Stimulated activated CD8-positive, alpha-beta memory T cell treated with anti-CD3 and anti-CD28 coated beads, Interleukin-4, amount 100 ng/mL, for 4 hours (primary cell): ENCODE results near the gene SLC13A3.

ENCODE experiments used
- DNase-seq, 2 donors: peaks; one replicate each; pipeline ENCODE4 v3.0.0-alpha.2; 2020; ENCODE audit warnings: low read depth in 2 of 2, low spot score in 1 of 2

The SLC13A3 gene

DNA sequence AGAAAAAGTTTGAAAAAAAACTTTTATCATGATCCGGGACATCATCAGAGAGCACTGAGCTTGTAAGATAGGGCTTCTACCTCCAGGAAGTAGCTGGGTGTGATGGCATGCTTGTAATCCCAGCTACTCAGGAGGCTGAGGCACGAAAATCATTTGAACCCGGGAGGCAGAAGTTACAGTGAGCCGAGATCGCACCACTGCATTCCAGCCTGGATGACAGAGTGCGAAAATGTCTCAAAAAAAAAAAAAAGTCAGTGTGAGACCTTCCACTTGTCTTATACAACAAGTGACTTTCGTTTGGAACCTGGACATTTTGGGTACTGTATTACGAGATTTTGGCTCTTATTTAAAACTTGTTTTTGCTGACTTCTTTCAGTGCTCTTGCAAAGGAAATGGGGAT lies 5.9 kb upstream of the SLC13A3 start:
- no peak for DNase-seq

DNA sequence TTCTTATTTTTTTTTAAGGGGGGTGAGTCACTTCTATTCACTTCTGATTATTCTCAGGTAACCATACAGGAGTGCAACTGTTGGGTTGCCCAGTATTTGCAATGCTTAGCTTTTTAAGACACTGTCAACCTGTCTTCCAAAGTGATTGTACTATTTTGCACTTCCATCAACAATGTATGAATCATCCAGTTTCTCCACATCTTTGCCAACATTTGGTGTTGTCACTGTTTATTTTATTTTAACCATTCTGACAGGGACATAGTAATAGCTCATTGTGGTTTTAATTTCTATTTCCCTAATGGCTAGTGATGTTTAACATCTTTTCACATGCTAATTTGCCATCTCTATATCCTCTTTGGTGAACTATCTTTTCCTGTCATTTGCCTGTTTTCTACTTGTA lies 1.4 kb upstream of the SLC13A3 start:
- no peak for DNase-seq

DNA sequence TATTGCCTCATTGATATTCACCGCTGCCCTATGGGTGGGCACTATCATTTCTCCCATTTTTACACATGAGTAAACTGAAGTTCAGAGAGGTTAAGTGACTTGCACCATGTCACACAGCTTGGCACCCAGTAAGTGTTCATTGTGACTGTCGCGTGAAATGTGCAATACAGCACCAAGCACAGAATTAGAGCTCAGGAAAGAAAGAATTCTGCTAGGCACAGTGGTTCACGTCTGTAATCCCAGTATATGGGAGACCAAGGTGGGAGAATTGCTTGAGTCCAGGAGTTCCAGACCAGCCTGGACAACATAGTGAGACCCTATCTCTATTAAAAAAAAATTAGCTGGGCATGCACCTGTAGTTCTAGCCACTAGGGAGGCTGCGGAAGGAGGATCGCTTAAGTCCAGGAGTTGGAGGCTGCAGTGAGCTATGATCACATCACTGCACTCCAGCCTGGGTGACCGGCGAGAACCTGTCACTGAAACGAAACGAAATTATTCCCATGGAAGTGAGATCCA lies 626 bp downstream of the SLC13A3 start:
- DNase-seq = no peak

DNA sequence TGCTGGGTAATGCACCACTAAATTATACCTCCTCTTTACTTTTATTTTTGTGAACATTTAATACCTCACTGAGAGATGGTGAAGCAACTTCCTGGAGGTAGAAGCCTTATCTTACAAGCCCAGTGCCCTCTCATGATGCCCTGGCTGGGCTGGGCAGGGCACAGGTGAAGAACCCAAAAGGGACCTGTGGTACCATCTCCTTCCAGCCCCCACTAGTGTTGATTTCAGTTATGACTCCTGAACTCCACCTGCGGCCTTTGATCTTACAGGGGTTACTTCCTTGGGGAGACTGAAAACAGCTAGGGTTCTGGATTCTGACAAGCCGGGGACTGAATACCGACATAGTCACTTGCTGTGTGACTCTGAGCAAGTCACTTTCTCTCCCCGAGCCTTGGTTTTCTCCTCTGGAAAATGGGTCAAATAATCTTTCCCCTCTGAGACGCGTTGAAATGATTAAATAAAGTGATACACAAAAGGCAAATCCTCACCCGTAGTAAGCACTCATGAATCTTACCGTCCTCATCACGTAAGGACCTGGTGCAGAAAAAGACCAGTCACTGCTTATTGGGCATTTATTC lies 1.2 kb downstream of the SLC13A3 start:
- no peak for DNase-seq

DNA sequence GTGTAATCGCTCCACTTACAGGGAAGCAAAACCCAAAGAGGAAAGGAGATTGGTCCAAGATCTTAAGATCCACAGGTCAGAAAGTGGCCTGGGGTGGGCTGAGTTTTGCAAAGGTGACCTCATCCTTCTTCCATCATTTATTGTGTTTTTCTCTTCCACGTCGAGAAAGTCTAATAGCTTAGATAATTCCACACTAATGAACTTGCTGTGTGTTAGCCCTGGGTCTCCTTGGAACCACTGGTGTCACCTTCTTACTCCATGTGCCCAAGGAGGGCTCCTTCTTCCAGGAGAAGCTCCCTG lies 1.7 kb downstream of the SLC13A3 start:
- DNase-seq = no peak

DNA sequence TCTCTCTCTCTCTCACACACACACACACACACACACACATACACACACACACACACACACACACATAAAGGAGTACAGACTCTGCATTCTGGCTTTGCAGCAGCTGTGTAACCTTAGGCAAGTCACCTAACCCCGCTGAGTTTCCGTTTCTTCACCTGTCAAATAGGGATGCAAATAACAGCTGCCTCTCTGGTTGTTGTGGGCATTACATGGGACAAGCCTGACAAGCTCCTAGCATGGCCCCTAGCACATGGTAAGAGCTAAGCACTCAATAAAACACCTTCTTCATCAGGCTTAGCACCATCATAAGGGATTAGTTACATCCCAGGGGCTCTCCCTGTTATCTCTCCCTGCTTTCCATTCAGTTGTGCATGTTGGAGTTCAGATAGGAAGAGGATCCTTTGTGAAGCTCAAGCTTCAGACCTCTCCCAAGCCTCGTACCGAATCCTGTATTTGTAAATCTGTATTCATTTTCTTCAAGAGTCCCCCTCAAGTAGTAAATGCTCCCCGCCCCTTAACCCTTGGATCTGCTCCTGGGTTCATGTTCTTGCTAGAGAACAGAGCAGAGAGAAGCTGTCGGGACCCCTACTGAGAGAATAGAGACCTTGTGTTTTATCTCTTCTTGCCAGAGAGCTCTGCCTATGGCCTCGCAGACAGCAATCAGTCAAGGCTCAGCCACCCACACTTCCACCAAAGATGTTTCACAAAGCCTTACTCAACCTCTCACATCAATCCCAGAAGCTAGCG lies 2.2 kb downstream of the SLC13A3 start:
- DNase-seq = no peak

DNA sequence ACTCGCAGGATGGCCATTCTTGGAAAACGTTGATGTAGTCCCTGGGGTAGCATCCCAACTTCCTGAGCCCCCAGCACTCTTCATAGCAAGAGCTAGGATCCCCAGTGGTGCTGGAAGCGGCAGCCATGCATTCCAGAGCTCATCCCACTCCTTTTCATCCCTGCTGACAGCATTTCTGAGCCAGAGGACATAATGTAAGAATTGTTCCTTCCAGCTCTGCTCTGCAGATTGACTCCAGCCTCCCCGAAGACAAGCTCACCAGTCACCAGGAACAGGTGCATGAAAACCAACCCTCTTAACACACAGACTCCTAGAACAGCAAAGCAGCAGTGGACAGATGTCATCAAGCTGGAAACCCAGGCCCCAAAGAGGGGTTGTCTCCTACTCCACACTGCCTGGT lies 3.8 kb downstream of the SLC13A3 start:
- no peak for DNase-seq

DNA sequence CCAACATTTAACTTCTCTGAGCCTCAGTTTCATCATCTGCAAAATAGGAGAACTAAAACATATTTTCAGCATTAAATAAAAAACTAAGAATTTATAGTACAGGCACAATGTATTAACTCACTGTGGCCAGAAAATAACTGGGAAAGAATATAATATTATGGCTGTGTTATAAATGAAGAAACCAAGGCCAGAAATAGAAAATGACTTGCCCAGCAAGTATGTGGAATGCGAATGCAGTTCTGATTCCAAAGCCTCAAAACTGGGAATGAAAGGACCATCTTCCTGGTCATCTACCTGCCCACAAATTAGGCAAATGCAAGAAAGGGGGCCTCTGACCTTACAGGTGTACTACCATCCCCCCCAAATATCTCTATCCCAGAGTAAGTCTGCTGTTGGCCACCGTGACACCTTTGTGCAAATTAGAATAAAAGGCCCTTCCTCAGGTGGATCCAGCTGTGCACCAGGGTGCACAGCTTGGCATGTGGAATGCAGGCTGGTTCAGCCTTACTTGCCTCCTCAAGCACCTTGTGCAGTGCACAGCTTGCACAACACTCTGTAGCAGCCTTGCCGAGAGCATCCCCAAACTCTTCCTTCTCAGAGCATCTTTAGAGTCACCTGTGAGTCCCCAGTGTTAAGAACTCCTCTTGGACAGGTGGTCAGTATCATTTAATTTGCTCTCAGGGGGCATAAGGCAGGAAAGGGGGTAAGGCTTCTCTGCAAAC lies 4.4 kb downstream of the SLC13A3 start:
- DNase-seq = no peak

DNA sequence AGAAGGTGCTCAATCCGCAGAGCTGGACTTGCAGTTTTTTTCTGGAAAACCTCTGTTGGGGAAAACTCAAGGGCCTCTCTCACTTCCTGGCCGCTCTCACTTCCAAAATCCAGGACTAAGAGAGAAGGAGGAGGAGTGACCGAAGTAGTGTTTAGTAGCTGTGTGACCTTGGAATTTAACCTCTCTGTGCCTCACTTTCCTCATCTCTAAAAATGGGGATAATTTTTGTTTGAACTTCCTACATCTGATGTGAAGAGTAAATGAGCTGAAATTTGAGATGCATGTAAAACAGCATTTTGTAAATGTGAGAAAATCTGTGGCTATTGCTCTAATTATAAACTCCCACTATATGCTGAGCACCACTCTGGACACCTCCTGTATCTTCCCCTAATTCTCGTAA lies 5.1 kb downstream of the SLC13A3 start:
- no peak for DNase-seq

DNA sequence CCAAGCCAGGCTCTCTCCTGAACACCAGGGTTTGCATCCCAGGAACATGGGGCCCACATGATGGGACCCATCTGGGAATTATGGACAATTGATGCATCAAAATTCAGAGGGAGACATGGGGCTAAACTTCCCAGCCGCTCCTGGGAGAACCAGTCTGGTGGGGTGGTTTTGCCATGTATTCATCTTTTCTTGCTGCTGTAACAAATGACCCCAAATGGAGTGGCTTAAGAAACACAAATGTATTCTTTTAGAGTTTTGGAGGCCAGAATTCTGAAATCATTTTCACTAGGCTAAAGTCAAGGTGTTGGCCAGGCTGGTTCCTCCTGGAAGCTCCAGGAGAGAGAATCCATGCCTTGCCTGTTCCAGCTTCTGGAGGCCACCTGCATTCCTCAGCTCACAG lies 6.5 kb downstream of the SLC13A3 start:
- DNase-seq = no peak

DNA sequence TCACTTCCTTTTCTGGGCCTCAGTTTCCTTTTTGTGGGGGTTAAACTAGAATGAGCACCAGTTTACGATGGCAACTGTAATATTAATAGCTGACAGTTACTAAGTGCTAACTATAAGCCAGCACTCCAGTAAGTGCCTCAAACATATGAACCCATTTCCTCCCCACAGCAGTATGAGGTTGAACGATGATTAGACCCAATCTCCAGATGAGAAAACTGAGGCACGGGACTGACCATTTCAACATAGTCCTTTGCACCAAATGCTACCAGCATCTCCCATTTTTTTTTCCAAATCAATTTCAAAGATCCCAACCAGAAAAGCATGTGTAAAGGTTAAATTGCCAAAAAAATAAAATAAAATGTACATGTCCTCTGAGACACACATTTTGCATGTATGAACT lies 7.1 kb downstream of the SLC13A3 start:
- no peak for DNase-seq

DNA sequence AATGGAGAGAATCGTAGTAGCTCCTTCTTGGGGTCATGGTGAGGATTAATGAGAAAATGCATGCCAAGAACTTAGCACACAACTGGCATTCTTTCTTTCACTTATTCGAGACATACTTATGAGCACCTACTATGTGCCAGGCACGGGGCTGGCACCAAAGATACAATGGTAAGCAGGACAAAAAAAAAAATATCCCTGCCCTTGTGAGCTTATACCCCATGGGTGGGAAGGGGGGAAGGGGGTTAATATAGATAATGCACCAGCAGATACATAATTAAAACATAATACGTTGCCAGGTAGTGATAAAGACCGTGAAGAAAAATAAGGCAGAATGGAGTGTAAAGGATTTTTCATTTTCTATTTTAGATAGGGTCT lies 8.3 kb downstream of the SLC13A3 start:
- no peak for DNase-seq

DNA sequence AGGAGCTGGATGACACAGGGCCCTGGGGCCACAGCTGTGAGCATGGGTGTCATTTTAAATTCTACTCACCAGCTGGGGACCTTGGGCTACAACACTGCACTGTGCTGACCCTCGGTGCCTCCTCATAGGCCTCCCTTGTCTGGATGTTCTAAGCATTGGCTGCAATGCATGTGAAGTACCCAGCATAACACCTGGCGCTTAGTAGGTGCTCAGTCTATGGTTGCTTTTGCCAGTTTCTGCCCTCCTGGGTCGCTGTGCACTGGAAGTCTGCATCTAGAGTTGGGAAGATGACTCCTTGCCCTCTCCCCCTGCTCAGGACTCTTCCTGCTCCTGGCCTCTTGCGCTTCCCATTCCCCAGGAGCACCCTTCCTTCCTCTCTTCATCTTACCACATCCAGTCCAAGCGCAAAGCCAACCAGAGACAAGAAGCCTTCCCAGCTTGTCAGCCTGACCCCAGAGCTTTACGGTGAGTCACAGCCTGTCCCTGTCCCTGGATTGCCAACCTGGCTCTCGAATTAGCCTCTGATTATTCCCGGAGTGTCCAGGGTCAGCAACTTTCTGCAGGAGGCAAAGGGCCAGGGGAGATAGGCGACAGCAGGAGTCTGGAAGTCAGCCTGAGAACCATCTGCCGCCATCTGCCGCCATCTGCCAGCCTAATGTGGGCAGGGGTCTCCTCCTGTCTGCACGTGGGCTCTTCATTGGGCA lies 8.8 kb downstream of the SLC13A3 start:
- DNase-seq = no peak

DNA sequence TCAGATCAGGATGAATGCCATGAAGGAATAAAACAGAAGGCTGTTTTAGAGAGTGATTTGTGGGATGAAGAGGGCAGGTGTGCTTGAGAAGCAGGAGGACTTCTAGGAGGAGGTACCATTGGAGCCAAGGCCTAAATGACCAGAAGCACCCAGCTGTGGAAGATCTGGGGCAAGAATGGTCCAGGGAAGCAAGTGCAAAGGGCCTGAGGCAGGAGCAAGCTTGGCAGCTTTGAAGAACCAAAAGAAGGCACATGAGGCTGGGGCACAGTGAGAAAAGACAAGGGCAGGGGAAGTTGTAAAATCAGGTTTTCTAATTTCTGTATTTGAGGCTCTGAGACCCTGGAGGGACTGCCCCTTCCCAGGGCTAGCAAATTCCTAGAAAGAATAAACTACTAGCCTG lies 9.8 kb downstream of the SLC13A3 start:
- no peak for DNase-seq

DNA sequence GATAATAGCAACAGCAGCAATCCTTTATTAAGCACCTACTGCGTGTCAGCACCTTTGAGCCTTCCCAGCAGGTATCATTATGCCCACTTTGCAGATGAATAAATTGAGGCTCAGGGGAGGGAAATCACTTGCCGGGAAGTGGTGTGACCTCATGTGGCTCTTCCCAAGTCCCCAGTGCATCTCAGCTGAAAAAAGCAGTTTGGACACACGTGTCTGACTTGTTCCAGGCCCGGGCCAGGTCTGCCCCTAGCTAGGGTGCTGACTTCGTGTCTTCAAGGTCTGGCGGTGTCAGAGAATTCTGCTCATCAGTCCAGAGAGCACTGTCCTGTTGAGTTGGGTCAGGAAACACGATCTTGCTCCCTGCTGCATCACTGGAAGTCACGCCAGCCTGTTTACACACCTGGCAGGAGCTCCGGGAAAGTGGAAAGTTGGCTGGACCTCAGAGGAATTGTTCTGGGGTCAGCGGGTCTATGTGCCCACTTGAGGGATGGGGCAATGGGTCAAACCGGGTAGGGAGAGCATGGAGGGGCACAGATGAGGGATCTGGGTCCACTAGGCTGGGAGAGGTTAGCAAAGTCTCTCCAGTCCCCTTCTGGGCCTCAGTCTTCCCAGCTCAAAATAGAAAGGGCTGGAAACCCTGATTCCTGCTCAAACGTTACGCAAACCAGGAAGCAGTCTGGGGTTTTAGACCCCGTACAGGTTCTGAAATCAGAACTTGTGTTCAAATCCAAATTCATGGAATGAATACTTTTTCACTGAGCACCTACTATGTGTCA lies 10.5 kb downstream of the SLC13A3 start:
- DNase-seq = no peak

DNA sequence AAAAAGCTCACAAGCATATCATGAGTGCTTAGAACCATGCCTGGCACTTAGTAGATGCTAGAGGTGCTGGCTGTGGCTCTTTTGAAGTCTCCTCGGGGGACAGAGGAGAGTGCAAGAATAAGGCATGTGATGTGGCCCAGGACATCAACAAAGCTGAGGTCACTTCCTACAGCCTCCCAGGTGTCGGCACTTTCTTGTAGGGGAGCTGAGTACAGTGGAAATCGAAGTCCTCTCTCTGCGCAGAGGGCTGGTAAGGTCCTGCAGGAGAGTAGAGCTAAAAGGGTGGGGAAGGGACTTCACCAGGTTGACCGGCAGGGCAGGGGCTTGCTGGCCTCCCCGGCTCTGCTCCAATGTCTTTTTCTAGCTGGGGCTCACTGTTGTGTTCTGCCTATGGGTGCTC lies 11.2 kb downstream of the SLC13A3 start:
- no peak for DNase-seq

DNA sequence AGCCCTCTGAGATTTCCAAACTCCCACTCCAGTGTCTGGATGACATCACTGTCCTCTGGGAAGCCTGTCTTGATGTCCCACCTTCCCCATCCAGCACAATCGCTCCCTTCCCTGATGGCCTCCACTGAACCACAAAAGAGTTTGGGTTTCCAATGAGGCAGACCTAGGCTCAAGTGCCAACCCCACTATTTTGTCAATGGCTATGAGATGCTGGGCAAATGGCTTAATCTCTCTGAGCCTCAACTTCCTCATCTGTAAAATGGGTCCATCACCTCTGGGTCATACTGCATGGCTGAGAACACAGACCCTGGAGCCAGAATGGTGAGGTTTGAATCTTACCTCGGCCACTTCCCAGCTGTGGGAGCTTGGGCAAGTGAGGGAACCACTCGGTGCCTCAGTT lies 11.7 kb downstream of the SLC13A3 start:
- no peak for DNase-seq

DNA sequence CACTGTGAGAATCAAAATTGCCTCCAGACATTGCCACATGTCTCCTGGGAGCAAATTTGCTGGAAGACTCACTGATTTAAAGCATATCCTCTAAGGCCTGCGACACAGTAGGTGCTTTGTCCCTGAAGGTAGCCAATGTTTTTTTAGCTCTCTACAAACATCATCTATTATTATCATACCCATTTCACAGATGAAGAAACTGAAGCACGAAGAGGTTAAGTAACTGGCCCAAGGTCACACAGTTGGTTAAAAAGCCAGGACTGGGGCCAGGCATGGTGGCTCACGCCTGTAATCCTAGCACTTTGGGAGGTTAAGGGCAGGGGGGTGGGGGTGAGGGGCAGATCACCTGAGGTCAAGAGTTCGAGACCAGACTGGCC lies 12.4 kb downstream of the SLC13A3 start:
- DNase-seq = no peak

DNA sequence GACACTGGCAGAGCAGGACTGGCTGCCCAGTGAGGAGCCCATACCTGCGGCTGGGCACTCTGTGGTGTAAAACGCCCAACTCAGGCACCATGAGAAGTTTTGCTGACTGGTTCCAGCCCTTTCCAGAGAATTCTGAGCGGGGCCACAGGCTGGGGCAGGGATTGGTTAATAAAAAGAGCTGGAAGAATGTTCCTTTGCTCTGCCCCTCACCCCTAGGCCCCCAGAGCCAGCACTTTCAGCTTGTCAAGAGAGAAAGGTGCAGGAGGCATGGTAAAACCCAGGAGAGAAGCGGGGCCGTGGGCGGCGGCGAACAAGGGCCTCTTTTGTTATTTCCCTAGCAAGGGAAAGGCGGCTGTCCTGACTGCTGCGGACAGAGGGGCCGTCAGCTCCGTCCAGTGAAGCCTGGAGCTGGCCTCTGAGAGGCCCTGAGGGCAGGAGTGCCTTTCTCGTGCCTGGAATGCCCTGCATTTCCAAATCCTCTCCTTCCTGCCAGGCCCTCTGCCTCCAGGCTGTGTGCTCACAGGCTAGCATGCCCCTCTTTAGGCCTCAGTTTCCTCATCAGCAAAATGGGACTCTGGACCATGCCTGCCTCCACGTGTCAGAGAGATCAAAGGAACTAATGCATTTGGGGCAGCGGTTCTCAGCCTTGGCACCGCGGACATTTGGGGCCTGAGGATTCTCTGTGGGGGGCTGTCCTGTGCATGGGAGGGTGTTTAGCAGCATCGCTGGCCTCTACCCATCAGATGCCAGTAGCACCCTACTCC lies 12.9 kb downstream of the SLC13A3 start:
- no peak for DNase-seq

DNA sequence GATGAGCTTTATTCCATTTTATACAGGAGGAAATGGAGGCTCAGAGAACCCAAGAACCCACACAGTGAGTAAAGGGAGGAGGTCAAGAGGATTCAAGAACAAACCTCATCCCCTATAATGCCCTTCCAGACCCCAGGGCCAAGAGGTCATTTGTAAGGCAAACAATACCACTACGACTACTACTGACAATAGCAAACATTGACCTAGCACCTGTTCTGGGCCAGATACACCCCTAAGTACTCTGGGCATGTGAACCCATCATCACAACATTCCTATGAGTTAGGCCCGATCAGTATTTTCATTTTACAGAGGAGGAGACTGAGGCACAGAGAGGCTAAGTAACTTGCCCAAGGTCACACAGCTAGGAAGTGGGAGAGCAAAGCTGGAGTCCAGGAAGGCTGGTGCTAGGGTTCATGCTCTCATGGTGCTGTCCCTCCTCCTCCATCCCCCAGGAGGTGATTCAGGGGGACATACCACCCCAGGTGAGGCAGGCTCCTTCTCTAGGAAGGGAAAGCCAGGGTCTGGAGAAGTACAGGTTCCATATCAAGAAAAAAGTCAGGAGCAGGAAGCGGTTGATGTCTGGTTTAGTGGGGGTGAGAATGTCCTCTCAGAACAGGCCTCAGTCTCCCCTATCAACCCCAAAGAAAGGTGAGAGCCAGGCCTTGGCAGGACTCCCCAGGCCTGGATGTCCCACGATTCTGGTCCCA lies 13.7 kb downstream of the SLC13A3 start:
- no peak for DNase-seq
